Measurements from ENCODE around the gene CHRD.
"Not testable (repeated sequence)": the region's sequence is repeated elsewhere in the genome, so short reads cannot be mapped to it uniquely, and the experiment has no call there.

Gene CHRD

GRCh38 chr3:184414418-184415202, 34.8 kb downstream of the CHRD start:
- in situ Hi-C loops (cut with HindIII; ENCODE audit: low sequenced_read_pairs) = no loop called here

DNA sequence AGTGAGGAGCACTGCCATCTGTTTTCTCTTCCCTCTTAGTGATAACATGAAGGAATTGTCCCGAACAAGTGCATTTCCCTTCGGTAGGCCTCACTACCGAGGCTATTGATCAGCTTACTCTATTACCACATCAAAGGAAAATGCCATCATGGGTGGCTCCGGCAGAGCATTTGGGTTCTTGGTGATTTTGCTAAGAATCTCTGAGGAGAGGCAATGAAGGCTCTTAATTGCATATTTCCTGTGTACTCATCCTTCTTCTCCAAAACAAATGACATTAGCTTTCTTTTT, 35.3 kb downstream of the CHRD start:
- in situ Hi-C loops (cut with HindIII; ENCODE audit: low sequenced_read_pairs) = no loop called here

GRCh38 chr3:184417619-184418327, 37.9 kb downstream of the CHRD start:
- in situ Hi-C loops (cut with HindIII; ENCODE audit: low sequenced_read_pairs) = no loop called here

DNA sequence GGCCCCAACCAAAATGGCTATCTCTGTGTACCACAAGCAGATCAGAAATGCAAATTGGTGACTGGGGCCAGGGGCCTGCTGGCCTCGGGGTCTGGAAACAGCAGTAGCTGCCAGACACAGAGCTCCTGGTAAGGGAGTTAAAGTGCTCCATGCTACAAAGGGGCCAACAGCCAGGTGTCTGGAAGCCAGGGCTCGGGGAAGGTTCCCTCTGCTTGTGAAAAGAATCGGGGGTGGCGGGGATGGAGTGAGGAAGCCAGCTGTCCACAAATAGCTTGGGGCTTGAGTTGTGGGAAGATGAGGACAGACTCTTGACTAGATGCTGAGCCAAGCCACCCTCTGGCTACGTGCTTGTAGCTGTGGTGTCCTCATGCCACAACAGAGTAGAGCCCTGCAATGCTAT, 39.3 kb downstream of the CHRD start:
- in situ Hi-C loops (cut with HindIII; ENCODE audit: low sequenced_read_pairs) = no loop called here

- in situ Hi-C loops (cut with HindIII; ENCODE audit: low sequenced_read_pairs) = loop anchor here (5.0 kb wide), 2 partner anchors 74 to 104 kb away; no protein-coding TSS in a partner anchor
These were observed 43.7 kb downstream of the CHRD start for GRCh38 chr3:184423561-184423960.

- in situ Hi-C loops (cut with HindIII; ENCODE audit: low sequenced_read_pairs) = no loop called here
These were observed 46.9 kb downstream of the CHRD start for GRCh38 chr3:184426691-184427141.

DNA sequence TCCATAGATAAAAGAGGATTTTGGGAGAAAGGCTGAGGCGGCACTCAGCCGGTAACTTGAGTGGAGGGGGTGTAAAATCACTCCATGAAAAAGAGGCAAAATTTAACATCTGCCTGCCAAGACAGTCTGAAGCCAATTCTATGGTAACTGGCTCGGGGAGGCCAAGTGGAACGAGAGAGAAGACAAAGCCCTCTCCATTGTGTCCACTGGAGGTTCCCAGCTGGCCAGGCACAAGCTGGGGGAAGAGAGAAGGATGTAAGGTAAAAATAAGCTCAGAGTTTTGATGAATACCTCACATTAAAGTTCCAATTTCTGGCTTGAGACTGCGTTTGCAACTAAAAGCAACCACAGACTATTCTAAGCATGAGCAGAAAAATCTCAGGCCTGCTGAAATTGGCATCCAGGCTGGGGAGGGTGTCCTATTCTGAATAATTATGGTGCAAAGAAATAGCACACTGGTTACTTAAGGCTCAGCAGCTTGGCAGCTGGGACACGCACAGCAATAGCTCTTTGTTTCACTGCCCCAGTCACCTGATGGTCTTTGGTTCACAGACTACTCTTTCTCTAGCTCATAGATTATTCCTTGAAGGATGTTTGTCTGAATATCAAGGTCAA, 48.8 kb downstream of the CHRD start:
- in situ Hi-C loops (cut with HindIII; ENCODE audit: low sequenced_read_pairs) = no loop called here

DNA sequence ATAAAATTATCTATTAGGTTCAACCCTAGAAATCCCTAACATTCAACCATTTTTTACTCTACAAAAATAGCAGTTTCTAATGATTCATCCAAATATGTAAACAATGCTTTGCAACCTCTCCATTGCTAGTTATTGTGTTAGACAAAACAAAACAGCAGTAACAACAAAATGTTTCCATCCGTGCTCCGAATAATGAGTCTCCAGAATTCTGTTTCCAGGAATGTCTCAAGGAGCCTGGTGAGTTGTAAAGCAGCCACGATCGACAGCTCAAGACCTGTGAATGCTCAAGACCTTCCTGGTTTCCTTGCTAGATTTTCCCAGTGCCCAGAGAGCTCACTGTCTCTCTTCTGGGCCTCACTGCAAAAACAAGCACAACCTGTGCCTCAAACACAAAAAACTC, 49.9 kb downstream of the CHRD start:
- in situ Hi-C loops (cut with HindIII; ENCODE audit: low sequenced_read_pairs) = no loop called here

DNA sequence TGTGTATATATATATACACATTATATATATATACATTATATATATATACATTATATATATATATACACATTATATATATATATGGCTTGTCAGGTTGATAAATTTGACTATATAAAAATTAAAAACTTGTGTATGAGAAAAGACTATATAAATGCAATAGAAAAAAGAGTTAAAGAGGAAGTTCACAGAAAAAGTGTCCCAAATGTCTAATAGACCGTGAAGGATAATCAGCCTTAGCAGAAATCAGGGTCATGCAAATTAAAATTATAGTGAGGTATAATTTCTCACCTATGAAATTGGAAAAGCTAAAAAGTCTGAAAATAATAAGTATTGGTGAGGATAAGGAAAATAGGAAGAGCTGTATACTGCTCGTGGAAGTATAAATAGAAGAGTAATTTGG, 51.1 kb downstream of the CHRD start:
- in situ Hi-C loops (cut with HindIII; ENCODE audit: low sequenced_read_pairs) = no loop called here

- in situ Hi-C loops (cut with HindIII; ENCODE audit: low sequenced_read_pairs) = not testable (repeated sequence)
These were observed 53.3 kb downstream of the CHRD start for GRCh38 chr3:184433178-184433577.

DNA sequence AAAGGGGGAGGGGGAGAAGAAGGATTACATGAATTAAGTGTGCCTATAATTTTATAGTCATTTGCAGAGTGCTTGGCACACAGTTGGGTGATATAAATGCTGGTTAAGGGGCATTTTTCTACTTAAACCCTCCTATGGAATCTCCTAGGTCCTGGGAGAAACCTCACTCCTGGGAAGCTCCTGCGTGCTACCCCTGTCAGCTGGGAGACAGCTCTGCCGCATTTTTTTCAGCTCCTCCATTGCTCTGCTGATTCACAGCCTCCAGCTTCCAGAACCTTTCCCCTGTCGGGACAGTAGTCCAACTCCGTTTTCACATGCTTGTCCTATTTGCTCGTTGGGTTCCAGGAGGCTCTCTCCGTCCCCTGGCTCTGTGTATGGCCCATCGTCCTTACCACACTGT, 59.2 kb downstream of the CHRD start:
- in situ Hi-C loops (cut with HindIII; ENCODE audit: low sequenced_read_pairs) = loop anchor here (5.0 kb wide), 2 partner anchors 38 to 67 kb away; no protein-coding TSS in a partner anchor

Measured in endothelial cell of hepatic sinusoid (primary cell).